GM19324 (cell line): ENCODE data around the gene GAS6.

Experiments
- ATAC-seq: cut with Tn5 transposase; IDR thresholded peaks from one replicate; pipeline ENCODE4 v1.9.1; 2021; ENCODE audit warnings: mild to moderate bottlenecking, moderate library complexity; ENCODE audit not compliant: unreplicated experiment, low FRiP score

Gene GAS6

DNA sequence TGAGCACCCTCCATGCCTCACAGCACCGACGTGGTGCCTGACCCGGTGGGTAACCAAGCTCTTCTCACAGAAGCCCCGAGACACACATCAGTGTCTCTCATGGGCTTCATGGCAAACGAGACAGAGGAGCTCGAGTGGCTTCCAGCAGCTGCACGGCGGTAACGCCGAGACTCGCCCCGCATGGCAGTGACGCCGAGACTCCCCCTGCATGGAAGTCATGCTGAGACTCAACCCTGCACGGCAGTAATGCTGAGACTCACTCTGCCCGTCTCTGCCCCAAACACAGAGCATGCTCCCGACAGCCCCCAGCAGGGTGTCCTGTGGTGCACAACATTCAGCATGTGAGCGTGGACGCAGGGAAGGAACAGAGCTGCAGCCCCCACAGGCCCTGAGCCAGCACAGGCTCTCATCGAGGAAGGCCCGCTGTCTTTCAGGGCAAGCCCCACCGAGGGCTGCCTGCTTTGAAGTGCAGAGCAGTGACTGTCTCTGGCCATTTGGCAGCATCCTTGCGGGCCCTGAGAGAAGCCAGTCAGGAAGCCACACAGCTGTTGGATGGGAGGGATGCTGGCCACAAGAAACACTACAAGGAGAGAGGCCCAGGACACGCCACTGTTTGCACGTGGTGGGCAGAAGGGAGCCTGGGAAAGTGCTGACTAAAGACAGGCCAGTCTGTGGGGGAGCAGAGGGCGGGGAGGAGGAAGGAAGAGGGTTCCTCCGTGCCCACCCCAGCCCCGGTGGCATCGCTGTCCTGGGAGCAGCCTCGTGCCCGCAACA lies 9.5 kb downstream of the GAS6 start:
- ATAC-seq, result no peak

GRCh38 chr13:113853518-113854237 lies 10.2 kb downstream of the GAS6 start:
- ATAC-seq, result no peak

GRCh38 chr13:113852536-113853517 lies 11.0 kb downstream of the GAS6 start:
- no peak for ATAC-seq

GRCh38 chr13:113851826-113852535 lies 11.9 kb downstream of the GAS6 start:
- no peak for ATAC-seq

DNA sequence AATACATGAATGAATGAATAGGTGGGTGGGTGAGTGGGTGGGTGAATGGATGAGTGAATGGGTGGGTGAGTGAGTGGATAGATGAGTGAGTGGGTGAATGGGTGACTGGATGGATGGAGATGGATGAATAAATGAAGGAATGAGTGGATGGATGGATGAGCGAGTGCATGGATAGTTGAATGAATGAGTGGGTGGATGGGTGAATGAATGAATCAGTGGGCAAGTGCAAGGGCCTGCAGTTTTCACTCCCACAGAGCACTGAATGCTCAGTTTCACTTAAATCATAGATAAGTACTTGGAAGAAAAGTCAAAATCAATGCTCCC lies 12.4 kb downstream of the GAS6 start:
- no peak for ATAC-seq

- ATAC-seq, result no peak
Observed at GRCh38 chr13:113850722-113851479, 13.0 kb downstream of the GAS6 start.

- ATAC-seq, result no peak
Observed at GRCh38 chr13:113849981-113850721, 13.7 kb downstream of the GAS6 start.

GRCh38 chr13:113849546-113849945 lies 14.3 kb downstream of the GAS6 start:
- ATAC-seq, result no peak

- no peak for ATAC-seq
Observed at GRCh38 chr13:113848431-113849260, 15.2 kb downstream of the GAS6 start.

GRCh38 chr13:113848020-113848419 lies 15.9 kb downstream of the GAS6 start:
- no peak for ATAC-seq

DNA sequence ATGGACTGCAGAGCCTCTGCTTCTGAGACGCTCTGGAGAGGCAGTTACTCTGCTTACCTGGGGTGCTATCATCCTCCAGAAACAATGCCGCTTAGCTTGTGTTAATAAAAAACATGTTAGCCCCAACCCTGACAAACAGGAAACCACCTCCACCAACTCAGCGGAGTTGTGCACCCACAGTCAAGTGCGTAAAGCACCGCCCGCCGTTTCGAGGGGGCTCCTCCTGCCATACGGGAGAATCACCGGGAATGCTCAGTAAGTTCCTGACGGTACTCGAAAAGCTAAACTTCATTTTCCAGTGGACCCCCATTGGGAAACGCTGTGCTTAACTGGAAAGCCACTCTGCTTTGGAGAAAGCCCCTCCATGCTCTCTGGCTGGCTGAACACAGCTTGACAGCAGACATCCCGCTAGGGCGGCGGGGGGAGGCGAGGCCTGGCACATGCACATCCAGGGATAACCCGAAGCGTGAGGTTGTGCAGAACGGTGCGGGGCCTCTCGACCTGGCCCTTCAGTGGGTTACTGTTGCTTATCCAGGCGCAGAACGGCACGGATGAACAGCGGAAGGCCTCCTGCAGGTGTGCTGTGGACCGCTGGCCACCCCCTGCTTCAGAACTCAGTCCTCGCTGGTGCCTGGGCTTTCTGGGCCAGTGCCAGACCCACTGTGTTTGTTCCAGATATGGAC lies 17.1 kb downstream of the GAS6 start:
- no peak for ATAC-seq

DNA sequence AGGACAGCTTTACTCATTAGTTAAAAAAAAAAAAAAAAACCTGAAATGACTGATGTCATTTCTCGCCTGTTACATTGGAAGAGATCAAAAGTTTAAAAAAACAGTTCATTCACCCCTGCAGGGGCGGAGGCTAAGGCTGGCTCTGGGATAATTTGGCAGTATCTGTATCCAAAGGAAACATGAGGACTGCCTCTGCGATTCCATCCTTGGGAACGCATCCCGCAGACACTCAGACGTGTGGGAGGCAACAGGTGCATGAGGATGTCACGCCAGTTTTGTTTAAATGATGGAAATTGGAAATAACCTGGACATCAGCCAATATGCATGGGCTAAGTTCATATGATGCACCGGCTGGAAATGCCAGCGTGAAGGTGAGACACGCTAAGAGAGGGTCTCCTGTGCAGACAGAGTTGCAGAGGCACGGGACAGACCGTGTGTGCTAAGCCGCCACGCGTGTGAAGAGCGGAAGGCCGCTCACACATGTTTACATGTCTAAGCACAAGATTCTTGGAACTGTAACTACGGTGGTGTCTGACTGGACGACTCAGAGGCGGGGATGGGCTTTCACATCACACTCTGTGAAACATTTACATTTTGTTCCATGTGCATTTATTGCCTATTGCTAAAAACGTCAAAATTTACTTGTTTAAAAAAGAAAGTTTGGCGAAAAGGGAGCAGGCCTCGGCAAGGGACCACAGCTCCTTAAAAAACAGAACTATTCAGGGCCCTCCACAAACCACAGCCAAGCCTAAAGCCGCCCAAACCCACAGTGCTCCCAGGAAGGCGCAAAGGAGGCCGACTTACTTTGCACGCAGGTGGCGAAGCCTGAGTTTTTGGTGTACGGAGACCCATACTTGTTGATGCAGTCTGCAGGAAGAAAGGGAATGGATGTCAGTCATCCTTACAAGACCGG lies 17.9 kb downstream of the GAS6 start:
- ATAC-seq, result no peak

DNA sequence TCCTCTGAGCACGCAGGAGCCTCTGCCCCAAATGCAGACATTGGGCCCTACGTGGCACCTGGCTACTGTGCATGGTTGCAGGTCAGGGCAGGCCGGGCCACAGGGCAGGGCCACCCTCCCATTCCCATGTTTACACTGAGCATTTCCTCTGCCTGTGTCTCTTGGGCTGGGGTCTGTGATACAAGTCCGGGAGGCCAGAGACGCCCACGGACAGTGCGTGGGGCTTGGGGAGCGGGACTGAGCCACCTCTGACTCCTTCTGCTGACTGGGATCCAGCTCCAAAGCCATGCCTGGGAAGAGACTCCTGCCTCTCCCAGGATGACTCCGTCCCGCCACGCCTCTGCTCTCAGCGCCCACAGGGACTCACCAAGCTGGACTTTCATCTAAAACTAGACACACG lies 18.8 kb downstream of the GAS6 start:
- no peak for ATAC-seq

GRCh38 chr13:113843864-113844556 lies 19.9 kb downstream of the GAS6 start:
- ATAC-seq, result no peak

DNA sequence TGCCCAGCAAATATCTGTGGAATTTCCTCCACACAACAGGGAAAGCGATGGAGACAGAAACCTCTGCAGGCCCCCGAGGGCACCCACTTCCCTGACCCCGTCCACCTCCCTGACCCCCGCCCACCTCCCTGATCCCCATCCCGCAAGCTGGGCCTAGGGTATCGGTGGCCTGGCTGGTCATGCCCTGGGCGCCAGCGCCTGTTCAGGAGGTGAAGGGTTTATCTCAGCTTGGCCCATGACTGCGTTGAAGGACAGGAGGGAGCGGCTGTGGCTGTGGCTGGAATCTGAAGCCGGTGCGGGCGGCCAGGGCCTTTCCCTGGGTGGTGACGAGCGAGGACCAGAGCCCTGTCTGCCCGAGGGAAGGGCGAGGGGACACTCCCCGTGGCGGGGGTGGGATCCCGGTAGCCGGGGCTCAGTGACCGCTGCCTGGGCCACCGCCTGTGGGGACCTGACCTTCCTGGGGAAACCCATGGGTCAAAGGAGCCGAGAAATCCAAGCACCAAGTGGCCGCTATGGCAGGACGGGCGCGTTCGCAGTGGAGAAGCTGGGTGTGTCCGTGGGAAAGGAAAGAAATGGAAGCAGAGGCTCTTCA lies 20.7 kb downstream of the GAS6 start:
- ATAC-seq, result no peak
